T-helper 2 cell treated with Interferon-gamma antibody and Interleukin-4, amounts not matched to agents 100 ng/mL and 5 ng/mL, for 36 hours (primary cell): ENCODE data around the gene VTI1A. TPM values are rescaled to one million over a fixed set of nuclear protein-coding genes. Genes with fewer than 3 reads are reported as not detected.

Source experiments
- intact Hi-C: fragments of 100-400 bp; cut with micrococcal nuclease; formaldehyde crosslinking; loops from one replicate; pipeline ENCODE4 v1.15.1; 2023
- total RNA-seq: library from RNA; stranded (reverse); gene quantifications from 2 replicates; pipeline ENCODE4 v1.2.3, GENCODE V29; 2022

The VTI1A gene
- total RNA-seq, 1 donor from 2014 or later = 41.5 TPM

- intact Hi-C loops = no loop called here
Measured at GRCh38 chr10:112775892-112776674, 329.1 kb downstream of the VTI1A start.

GRCh38 chr10:112778579-112778978 is 331.6 kb downstream of the VTI1A start:
- intact Hi-C loops = no loop called here

- intact Hi-C loops = no loop called here
Measured at GRCh38 chr10:112779025-112779770, 332.2 kb downstream of the VTI1A start.

DNA sequence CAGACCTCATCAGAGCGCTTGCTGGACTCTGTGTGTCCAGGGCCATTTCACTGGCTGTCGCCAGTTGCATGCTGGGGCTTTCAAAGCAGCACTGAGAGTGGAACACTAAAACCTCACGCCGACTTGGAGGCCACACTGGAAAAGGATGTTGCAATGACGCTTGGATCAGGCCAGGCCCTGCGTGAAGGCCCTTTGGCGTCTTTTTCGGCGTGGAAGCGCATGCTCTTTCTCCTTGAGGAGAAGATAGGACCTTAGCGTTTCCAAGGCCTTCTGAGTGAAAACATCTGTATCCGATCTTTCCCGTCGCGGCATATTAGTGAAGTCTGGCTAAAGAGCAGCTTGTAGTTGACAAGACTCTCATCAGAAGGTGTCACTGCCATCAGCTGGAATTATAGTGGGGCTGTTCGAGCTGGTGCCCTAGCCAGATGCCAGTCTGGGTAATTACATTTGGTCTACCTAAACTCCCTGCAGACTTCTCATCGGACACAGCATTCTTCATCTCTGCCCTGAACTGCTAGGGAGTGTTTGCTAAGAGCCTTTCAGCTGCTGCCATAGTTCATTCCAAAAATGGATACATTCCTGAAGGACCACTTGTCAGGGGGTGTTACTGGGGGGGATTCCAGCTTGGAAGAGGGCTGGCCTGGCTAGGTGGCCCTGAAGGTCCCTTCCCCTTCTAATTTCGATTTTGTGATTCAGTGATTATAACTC is 335.3 kb downstream of the VTI1A start:
- intact Hi-C loops = no loop called here

DNA sequence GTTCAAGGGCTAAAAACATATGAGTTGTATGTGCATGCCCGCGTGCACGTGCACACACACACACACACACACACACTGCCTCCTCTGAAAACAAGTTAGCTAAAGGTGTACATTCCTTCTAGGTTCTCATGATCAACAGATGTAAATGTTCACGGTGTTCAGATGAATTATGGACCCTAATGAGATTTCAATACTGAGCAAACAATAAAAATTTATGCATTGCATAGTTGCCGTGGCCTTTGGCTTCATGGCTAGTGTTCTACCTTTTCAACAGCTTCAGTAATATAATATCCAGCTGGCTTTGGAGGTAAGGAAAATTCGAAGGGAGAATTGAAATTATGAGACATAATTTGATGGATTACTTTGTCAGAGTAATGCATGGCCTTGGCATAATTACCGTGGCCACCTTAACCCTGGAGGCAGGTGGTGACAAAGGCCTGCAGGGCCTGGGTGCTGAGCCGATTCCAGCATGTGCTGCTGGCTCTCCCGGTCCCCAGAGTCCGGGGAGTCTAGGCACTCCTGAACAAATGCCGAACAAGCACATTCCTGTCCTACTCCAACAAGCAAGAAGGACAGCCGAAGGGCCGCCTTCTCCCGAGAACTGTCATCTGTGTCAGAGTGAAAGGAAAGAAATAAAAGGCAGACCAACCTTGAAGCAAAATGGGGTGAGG is 336.5 kb downstream of the VTI1A start:
- intact Hi-C loops = no loop called here

- intact Hi-C loops = no loop called here
Measured at GRCh38 chr10:112784022-112784461, 337.0 kb downstream of the VTI1A start.

GRCh38 chr10:112785089-112785488 is 338.1 kb downstream of the VTI1A start:
- intact Hi-C loops = no loop called here

- intact Hi-C loops = no loop called here
Measured at GRCh38 chr10:112789248-112789647, 342.2 kb downstream of the VTI1A start.

GRCh38 chr10:112790030-112790429 is 343.0 kb downstream of the VTI1A start:
- intact Hi-C loops = no loop called here

- intact Hi-C loops = no loop called here
Measured at GRCh38 chr10:112790921-112791320, 343.9 kb downstream of the VTI1A start.

- intact Hi-C loops = no loop called here
Measured at GRCh38 chr10:112791447-112791846, 344.4 kb downstream of the VTI1A start.

DNA sequence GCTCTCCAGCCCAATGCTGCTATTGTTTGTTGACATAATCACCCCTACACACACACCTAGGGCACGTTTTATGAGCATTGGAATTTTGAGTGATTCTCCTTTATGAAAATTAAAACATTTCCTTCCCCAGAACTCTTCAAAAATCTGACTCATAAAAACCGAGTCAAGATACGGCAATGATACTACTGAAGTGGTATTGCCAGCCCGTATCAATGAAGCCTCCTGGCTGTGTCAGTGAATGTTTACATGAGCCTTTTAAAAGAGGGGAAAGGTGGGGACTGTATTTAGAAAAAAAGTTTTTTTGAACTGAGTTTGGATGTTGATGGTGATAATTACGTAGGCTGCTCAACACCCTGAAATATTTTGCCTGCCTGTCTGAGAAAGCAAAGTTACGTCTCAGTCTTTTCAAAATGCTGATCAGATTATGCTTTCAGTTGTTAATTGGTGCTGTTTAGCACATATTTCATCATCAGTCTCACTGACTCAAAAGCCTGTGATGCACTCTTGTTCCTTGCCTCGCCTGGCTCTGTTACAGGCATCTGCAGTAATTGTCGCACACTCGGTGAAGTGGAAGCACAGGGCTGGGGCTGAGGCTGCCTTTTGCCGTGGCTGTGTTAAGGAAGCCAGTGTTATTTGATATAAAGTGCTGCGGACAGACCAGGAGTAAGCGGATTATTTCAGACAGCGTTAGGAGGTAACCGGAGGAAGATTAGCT is 345.6 kb downstream of the VTI1A start:
- intact Hi-C loops = no loop called here

DNA sequence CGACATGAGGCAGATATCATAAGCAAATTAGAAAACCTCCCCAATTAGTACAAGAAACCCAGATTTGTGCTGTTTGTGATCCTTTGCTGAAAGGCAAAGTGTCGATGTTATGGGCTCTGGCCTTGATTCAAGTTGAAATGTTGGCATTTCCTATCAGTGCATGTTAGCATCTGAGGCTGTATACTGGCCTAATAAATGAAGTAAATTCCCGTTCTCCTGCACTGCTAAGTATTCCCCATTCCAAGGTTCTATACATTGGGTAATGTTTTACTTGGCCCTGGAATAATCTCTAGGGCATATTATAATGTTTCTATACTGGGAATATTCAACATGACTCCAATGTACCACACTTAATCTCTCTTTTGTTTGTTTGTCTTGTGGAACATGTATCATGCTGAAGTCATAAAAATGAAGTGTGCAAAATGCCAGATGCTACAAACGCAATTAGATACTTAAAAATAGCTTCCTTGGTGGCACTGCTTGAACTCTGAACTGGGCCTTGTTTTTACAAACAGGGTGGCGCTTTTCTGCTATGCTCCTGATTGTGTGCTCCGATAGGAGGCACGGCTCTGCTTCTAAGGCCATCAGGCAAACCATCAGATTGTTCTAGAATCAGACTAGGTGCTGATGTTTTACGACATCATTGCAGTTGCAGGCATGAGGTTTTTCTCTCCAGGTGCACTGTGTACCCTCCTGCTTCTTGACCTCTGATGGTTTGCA is 346.3 kb downstream of the VTI1A start:
- intact Hi-C loops = no loop called here

DNA sequence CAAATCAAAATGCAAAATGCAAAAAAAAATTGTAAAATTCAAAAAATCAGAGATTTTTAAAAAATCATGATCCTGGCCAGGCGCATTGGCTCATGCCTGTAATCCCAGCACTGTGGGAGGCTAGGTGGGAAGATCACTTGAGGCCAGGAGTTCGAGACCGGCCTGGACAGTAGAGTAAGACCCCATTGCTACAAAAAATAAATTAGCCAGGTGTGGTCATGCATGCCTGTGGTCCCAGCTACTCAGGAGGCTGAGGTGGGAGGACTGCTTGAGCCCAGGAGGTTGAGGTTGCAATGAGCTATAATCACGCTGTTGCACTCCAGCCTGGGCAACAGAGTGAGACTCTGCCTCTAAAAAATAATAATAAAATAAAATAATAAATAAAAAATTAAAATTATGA is 347.2 kb downstream of the VTI1A start:
- intact Hi-C loops = no loop called here

DNA sequence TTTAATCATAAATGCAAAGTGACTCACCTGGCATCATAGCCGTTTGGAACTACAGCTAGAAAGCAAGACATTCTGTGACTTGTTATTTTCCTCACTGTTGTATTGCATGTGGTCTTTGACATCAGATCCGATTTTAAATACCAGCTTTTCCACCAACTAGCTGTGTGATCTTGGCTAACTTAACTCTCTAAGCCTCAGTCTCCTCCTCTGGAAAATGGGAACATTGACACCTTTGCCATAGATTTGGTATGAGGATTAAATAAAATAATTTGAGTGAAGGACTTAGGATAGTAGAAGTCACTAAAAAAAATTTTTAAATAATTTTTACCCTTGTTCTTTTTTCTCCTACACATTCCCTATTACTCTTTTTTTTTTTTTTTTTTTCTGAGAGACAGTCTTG is 348.1 kb downstream of the VTI1A start:
- intact Hi-C loops = no loop called here

- intact Hi-C loops = no loop called here
Measured at GRCh38 chr10:112797197-112797596, 350.2 kb downstream of the VTI1A start.

DNA sequence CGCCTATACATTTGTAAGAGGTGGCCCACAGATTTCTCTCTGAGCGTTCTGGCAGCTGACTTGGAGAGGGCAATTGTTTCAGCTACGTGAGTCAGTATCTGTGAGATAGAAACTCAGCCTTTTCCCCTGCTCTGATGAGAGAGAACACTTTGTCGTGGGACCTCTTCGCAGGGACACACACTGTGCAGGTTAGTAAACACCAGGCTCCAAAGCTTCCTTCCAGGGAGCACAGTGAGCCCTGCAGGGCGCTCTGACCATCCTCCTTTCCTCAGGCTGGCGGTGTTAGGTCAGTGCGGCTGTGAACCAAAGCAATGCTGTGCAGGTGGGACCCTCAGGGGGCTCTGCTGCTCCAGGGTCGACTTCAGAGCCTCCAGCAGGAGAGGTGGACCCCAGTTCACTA is 350.8 kb downstream of the VTI1A start:
- intact Hi-C loops = no loop called here

GRCh38 chr10:112799038-112799437 is 352.0 kb downstream of the VTI1A start:
- intact Hi-C loops = no loop called here

- intact Hi-C loops = no loop called here
Measured at GRCh38 chr10:112799726-112800510, 352.9 kb downstream of the VTI1A start.
